ENCODE results near the gene SUSD1. TPM values are rescaled to one million over a fixed set of nuclear protein-coding genes. Genes with fewer than 3 reads are reported as not detected.

SUSD1 gene
- total and polyA plus RNA-seq, 2 donors: 6.4 to 9.0 TPM

DNA sequence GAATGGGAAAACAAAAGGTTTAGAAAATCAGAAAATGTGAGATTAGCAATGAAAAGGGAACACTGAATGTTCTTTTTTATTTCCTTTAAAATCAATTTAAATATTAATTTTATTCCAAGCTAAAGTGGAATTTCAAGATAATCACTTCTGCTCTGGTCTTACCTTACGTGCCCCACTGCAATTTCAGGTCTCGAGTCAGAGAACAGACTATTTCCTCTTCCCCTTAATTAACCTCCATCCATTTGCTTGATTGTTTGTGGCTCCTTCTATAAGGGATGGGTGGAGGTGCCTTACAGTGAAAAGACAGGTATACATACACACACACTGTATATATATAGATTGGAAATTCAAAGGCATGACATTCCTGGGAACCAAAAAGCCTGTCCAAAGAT, 137.1 kb downstream of the SUSD1 start:
- Histone ChIP-seq H3K27ac (ENCODE audit: low read depth in 1 of 2, low read length in 1 of 2) (peak overlapping the region in 1 of 2 donors; percentile 53), H3K4me1 (ENCODE audit: control insufficient read depth in 2 of 2, insufficient read depth in 2 of 2, low read length in 2 of 2) (peaks cover 2 to 28% of the 10 kb centered on the region in 2 donors), H3K4me3 (ENCODE audit: low read length in 2 of 2) (no peak overlapping the region), H3K36me3 (ENCODE audit: control insufficient read depth in 2 of 2, insufficient read depth in 2 of 2, low read length in 1 of 2) (peaks cover 0 to 8% of the 10 kb centered on the region in 2 donors), H3K9me3 (ENCODE audit: control insufficient read depth in 2 of 2, insufficient read depth in 1 of 2, low read length in 1 of 2) (no peaks in the 10 kb centered on the region), H3K27me3 (ENCODE audit: control insufficient read depth in 2 of 2, insufficient read depth in 1 of 2, low read length in 1 of 2) (no peaks in the 10 kb centered on the region)
- WGBS: 16% methylated on average over 2 of the region's 2 CpGs
- DNase-seq (ENCODE audit: low read depth in 6 of 9, low spot score in 9 of 9): no peak

DNA sequence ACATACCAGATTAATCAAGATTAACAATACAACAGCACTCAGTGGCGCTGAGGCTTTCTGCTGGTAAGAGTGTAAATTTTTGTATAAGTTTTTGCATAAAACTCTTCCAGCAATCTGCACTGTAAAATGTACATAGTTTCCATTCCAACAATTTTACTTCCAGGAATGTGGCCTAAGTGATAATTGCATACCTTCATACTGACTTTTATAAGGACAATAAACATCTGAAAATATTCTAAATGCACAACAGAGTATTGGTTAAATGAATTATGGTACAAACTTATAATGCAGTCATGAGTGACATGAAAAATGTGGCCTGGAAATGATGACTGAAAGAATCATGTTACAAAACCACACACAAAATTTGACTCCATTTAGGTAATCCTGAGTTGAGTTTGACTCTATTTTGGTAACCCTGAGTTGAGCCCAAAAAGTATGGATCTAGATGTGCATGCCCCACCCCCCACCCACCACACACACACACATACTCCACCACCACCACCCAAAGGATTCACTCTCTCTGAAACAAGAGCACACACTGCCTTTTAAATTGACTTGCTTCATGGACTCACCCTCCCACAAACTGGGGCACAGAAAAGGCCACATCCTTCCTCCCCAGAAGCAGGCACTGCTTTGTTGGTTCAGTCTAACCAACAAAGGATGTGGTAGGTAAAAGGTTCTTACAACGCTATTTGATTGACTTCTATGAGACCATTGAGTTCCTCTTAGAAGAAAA, 137.6 kb downstream of the SUSD1 start:
- Histone ChIP-seq H3K4me3 (ENCODE audit: low read length in 2 of 2) (no peak overlapping the region), H3K36me3 (ENCODE audit: control insufficient read depth in 2 of 2, insufficient read depth in 2 of 2, low read length in 1 of 2) (peaks cover 0 to 8% of the 10 kb centered on the region in 2 donors), H3K27me3 (ENCODE audit: control insufficient read depth in 2 of 2, insufficient read depth in 1 of 2, low read length in 1 of 2) (no peaks in the 10 kb centered on the region), H3K9me3 (ENCODE audit: control insufficient read depth in 2 of 2, insufficient read depth in 1 of 2, low read length in 1 of 2) (no peaks in the 10 kb centered on the region), H3K4me1 (ENCODE audit: control insufficient read depth in 2 of 2, insufficient read depth in 2 of 2, low read length in 2 of 2) (peaks cover 2 to 28% of the 10 kb centered on the region in 2 donors), H3K27ac (ENCODE audit: low read depth in 1 of 2, low read length in 1 of 2) (peak overlapping the region; percentile 6 to 39)
- peak; percentile 61 to 95 (median 85) for DNase-seq (ENCODE audit: low read depth in 6 of 9, low spot score in 9 of 9)
- 46% methylated on average over 2 of the region's 2 CpGs for WGBS

DNA sequence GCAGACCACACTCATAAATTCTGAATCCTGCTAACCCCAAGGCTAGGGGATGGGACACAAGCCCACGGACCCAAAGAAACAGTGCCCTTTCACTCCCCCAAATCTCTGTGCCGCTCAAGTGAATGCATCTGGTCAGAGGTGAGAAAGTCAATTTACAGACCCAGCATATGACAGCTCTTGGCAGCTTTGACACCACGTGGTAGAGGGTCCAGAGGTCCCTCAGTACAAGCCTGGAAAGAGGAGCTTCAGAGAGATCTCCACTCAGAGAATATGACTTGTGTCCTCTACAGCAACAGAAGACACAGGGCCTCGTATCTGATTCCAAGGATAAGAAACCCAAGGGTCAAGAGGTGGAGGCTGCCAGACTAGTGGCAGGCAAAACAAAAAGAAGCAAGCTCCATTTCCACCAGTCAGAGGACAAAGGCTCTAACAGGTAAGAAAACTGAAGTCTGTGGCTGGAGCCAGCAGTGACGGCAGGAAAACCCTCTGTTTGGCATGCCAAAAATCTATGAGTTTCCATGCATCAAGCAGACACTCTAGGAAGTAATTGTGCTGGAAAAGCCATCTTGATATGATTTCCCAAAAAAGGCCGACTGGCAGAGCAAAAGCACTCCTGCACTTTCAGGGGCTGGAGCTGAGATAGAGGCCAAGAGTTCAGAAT, 139.8 kb downstream of the SUSD1 start:
- Histone ChIP-seq H3K27me3 (ENCODE audit: control insufficient read depth in 2 of 2, insufficient read depth in 1 of 2, low read length in 1 of 2) (no peaks in the 10 kb centered on the region), H3K27ac (ENCODE audit: low read depth in 1 of 2, low read length in 1 of 2) (no peak overlapping the region), H3K4me3 (ENCODE audit: low read length in 2 of 2) (no peak overlapping the region), H3K9me3 (ENCODE audit: control insufficient read depth in 2 of 2, insufficient read depth in 1 of 2, low read length in 1 of 2) (no peaks in the 10 kb centered on the region), H3K4me1 (ENCODE audit: control insufficient read depth in 2 of 2, insufficient read depth in 2 of 2, low read length in 2 of 2) (peaks cover 2 to 28% of the 10 kb centered on the region in 2 donors), H3K36me3 (ENCODE audit: control insufficient read depth in 2 of 2, insufficient read depth in 2 of 2, low read length in 1 of 2) (no peaks in the 10 kb centered on the region)
- no peak for DNase-seq (ENCODE audit: low read depth in 6 of 9, low spot score in 9 of 9)
- 94% methylated on average over 6 of the region's 6 CpGs for WGBS

DNA sequence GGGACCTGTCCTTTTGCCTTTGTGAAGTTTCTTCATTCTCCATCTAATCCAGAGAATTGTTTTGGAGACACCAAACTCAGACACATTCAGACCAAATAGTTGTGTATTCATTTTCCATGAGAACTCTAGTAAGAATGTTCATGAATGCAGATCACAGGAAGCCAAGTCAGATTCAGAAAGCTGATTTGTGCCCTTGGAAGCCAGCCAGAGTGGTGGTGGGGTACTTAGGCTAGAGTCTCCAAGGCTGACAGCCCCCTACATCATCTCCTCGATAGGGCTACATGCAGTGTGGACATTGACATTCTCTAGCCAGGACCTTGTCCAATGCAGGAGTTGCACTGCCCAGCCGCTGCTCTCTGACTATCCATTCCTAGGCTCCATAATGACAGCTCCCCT, 140.9 kb downstream of the SUSD1 start:
- no peak for DNase-seq (ENCODE audit: low read depth in 6 of 9, low spot score in 9 of 9)
- H3K27ac ChIP-seq (ENCODE audit: low read depth in 1 of 2, low read length in 1 of 2): no peak overlapping the region
- peaks cover 2 to 28% of the 10 kb centered on the region in 2 donors for H3K4me1 ChIP-seq (ENCODE audit: control insufficient read depth in 2 of 2, insufficient read depth in 2 of 2, low read length in 2 of 2)
- H3K4me3 ChIP-seq (ENCODE audit: low read length in 2 of 2): no peak overlapping the region
- 92% methylated on average over 2 of the region's 2 CpGs for WGBS
- H3K36me3 ChIP-seq (ENCODE audit: control insufficient read depth in 2 of 2, insufficient read depth in 2 of 2, low read length in 1 of 2): no peaks in the 10 kb centered on the region
- H3K27me3 ChIP-seq (ENCODE audit: control insufficient read depth in 2 of 2, insufficient read depth in 1 of 2, low read length in 1 of 2): no peaks in the 10 kb centered on the region
- H3K9me3 ChIP-seq (ENCODE audit: control insufficient read depth in 2 of 2, insufficient read depth in 1 of 2, low read length in 1 of 2): no peaks in the 10 kb centered on the region

DNA sequence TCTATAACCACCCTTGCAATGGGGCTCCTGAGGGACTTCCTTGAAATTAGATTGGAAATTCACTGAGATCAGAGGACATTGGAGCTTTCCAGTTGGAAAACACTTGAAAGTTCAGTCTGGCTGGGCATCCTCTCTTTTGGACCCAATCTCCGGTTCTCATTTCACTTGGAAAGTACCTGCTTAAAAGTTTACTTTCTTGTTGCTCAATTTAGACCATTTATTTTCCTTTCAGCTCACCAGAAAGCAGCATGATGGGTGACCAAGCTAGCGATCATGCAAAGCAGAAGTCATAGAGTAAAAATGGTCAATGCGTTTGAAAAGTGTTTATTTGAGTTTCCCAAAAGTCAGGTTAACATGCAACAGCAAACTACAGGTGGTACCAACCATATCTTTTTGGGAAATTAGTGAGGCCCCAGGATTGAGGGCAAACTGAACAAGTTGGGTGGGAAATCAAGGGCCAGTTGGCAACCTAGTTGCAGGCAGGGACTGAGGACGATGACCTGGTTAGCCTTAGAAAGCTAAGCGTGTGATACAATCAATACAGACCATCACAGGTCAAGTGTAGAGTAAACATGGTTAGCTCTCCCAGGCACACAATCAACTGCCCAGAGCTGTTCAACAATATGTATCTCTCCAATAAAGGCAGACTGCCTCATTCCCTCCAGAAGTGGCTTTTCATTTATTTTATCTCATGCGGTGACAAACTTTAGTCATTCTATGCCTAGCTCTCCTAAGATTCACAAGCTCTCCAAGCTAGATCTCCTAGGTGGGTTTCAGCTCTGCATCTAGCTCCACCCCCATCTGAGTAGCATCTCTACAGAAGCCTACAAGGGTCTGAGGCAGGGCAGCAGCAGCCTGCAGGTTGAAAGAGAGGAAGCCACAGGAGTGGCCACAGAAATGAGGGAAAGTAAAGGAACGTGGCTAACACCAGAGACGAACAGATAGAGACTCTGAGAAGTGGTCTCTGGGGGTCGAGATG, 141.6 kb downstream of the SUSD1 start:
- peak overlapping the region in 1 of 2 donors; percentile 3 for H3K27ac ChIP-seq (ENCODE audit: low read depth in 1 of 2, low read length in 1 of 2)
- H3K4me3 ChIP-seq (ENCODE audit: low read length in 2 of 2): no peak overlapping the region
- H3K4me1 ChIP-seq (ENCODE audit: control insufficient read depth in 2 of 2, insufficient read depth in 2 of 2, low read length in 2 of 2): peaks cover 2 to 25% of the 10 kb centered on the region in 2 donors
- H3K27me3 ChIP-seq (ENCODE audit: control insufficient read depth in 2 of 2, insufficient read depth in 1 of 2, low read length in 1 of 2): no peaks in the 10 kb centered on the region
- 91% methylated on average over 9 of the region's 9 CpGs for WGBS
- no peaks in the 10 kb centered on the region for H3K36me3 ChIP-seq (ENCODE audit: control insufficient read depth in 2 of 2, insufficient read depth in 2 of 2, low read length in 1 of 2)
- no peak for DNase-seq (ENCODE audit: low read depth in 6 of 9, low spot score in 9 of 9)
- no peaks in the 10 kb centered on the region for H3K9me3 ChIP-seq (ENCODE audit: control insufficient read depth in 2 of 2, insufficient read depth in 1 of 2, low read length in 1 of 2)

DNA sequence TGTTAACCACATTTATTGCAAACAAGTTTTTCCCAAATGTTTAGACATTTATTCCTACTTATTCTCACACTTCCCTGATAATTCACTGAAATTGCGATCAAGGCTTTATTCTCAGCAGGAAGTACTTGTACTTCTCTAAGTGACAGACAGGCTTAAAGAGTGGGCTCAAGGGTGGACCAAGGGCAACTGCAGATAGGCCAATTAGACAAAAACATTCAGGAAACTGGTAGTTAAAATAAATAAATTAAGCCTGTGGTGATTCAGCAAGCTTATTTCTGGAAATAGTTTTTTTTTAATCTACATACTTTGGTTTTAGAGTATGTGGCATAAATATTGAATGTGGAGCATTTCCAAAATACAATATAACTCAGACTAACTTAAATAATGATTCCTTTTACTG, 142.4 kb downstream of the SUSD1 start:
- Histone ChIP-seq H3K36me3 (ENCODE audit: control insufficient read depth in 2 of 2, insufficient read depth in 2 of 2, low read length in 1 of 2) (no peaks in the 10 kb centered on the region), H3K27me3 (ENCODE audit: control insufficient read depth in 2 of 2, insufficient read depth in 1 of 2, low read length in 1 of 2) (no peaks in the 10 kb centered on the region), H3K4me1 (ENCODE audit: control insufficient read depth in 2 of 2, insufficient read depth in 2 of 2, low read length in 2 of 2) (peaks cover 2 to 19% of the 10 kb centered on the region in 2 donors), H3K27ac (ENCODE audit: low read depth in 1 of 2, low read length in 1 of 2) (no peak overlapping the region), H3K4me3 (ENCODE audit: low read length in 2 of 2) (no peak overlapping the region), H3K9me3 (ENCODE audit: control insufficient read depth in 2 of 2, insufficient read depth in 1 of 2, low read length in 1 of 2) (no peaks in the 10 kb centered on the region)
- DNase-seq (ENCODE audit: low read depth in 6 of 9, low spot score in 9 of 9): no peak
- WGBS: 96% methylated on average over 1 of the region's 1 CpG

DNA sequence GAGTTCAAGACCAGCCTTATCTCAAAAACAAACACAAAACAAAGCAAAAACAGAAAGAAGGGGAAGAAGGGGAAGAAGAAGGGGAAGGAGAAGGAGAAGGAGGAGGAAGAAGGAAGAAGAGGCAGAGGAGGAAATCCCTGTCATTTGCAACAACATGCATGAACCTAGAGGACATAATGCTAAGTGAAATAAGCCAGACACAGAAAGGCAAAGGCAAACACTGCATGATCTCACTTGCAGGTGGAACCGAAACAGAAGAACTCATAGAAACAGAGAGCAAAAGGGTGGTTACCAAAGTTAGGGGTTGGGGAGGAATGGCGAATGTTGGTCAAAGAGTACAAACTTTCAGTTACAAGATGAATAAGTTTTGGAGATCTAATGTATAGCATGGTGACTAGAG, 143.1 kb downstream of the SUSD1 start:
- H3K4me3 ChIP-seq (ENCODE audit: low read length in 2 of 2): no peak overlapping the region
- no peaks in the 10 kb centered on the region for H3K27me3 ChIP-seq (ENCODE audit: control insufficient read depth in 2 of 2, insufficient read depth in 1 of 2, low read length in 1 of 2)
- WGBS: 94% methylated on average over 2 of the region's 2 CpGs
- H3K9me3 ChIP-seq (ENCODE audit: control insufficient read depth in 2 of 2, insufficient read depth in 1 of 2, low read length in 1 of 2): no peaks in the 10 kb centered on the region
- no peaks in the 10 kb centered on the region for H3K36me3 ChIP-seq (ENCODE audit: control insufficient read depth in 2 of 2, insufficient read depth in 2 of 2, low read length in 1 of 2)
- H3K27ac ChIP-seq (ENCODE audit: low read depth in 1 of 2, low read length in 1 of 2): no peak overlapping the region
- peaks cover under 1 to 14% of the 10 kb centered on the region in 2 donors for H3K4me1 ChIP-seq (ENCODE audit: control insufficient read depth in 2 of 2, insufficient read depth in 2 of 2, low read length in 2 of 2)
- DNase-seq (ENCODE audit: low read depth in 6 of 9, low spot score in 9 of 9): no peak

DNA sequence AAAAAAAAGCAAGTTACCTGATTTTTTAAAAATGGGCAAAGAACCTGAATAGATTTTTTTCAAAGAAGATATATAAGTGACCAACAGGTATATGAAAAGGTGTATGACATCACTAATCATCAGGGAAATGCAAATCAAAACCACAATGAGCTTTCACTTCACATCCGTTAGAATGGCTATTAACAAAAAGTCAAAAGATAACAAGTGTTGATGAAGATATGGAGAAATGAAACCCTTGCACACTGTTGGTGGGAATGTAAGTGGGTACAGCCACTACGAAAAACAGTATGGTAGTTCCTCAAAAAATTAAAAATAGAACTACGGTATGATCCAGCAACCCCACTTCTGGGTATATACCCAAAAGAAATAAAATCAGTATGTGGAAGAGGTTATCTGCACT, 143.7 kb downstream of the SUSD1 start:
- Histone ChIP-seq H3K4me3 (ENCODE audit: low read length in 2 of 2) (no peak overlapping the region), H3K4me1 (ENCODE audit: control insufficient read depth in 2 of 2, insufficient read depth in 2 of 2, low read length in 2 of 2) (peaks cover 0 to 14% of the 10 kb centered on the region in 2 donors), H3K9me3 (ENCODE audit: control insufficient read depth in 2 of 2, insufficient read depth in 1 of 2, low read length in 1 of 2) (no peaks in the 10 kb centered on the region), H3K27me3 (ENCODE audit: control insufficient read depth in 2 of 2, insufficient read depth in 1 of 2, low read length in 1 of 2) (no peaks in the 10 kb centered on the region), H3K27ac (ENCODE audit: low read depth in 1 of 2, low read length in 1 of 2) (no peak overlapping the region), H3K36me3 (ENCODE audit: control insufficient read depth in 2 of 2, insufficient read depth in 2 of 2, low read length in 1 of 2) (no peaks in the 10 kb centered on the region)
- no peak for DNase-seq (ENCODE audit: low read depth in 6 of 9, low spot score in 9 of 9)
- 78% methylated on average over 3 of the region's 3 CpGs for WGBS
